GM12878 (cell line): ENCODE measurements around the gene CSNK1G2. TPM values are rescaled to one million over a fixed set of nuclear protein-coding genes. Genes with fewer than 3 reads are reported as not detected.

Experiments
- ATAC-seq: fragments of 200-7000 bp; cut with Tn5 transposase; 3 replicates; pipeline ENCODE4 v1.9.1; 2020; ENCODE audit warnings: mild to moderate bottlenecking, moderate library complexity
- BruUV-seq: library from RNA; stranded (reverse); fragments of 400-500 nt; replicated peaks from 2 replicates; lab custom pipeline; 2021; lab: Mats Ljungman, UMichigan
- CTCF ChIA-PET: fragments of 300-600 bp; sonication (Branson Sonifier 250); formaldehyde crosslinking; extraction: SDS; loops from one replicate; lab custom pipeline; 2021; ENCODE audit warnings: inconsistent platforms; lab: Yijun Ruan, JAX
- POLR2A ChIA-PET: fragments of 350-600 bp; formaldehyde crosslinking; extraction: SDS; loops from one replicate; lab custom pipeline; 2021; ENCODE audit warnings: inconsistent platforms; lab: Charles Lee
- RAD21 ChIA-PET: fragments of 300-600 bp; sonication (Branson Sonifier 250); formaldehyde crosslinking; loops from one replicate; lab custom pipeline; 2023; ENCODE audit warnings: antibody characterized with exemption; ENCODE audit not compliant: unreplicated experiment; lab: Charles Lee
- SMC1A ChIA-PET: fragments of 300-600 bp; sonication (Branson Sonifier 250); formaldehyde crosslinking; loops from one replicate; lab custom pipeline; 2023; ENCODE audit not compliant: unreplicated experiment, uncharacterized antibody; lab: Charles Lee
- DNase-seq: peaks from one replicate; pipeline ENCODE4 v3.0.0-alpha.2; 2011; ENCODE audit warnings: low read depth, low spot score
- FAIRE-seq: peaks from 3 replicates; lab custom pipeline; 2011; peaks lifted over from hg19 to GRCh38; lab: Jason Lieb, UNC
- H2AFZ ChIP-seq: 2 replicates; pipeline ENCODE4 v1.6.0; 2011; ENCODE audit warnings: low read depth, low read length, control low read depth; ENCODE audit not compliant: control insufficient read depth
- H3K27ac ChIP-seq: 2 replicates; pipeline ENCODE4 v1.5.1; 2011; ENCODE audit warnings: control low read depth; ENCODE audit not compliant: control insufficient read depth, insufficient read depth
- H3K27me3 ChIP-seq, 2 experiments: replicated peaks in 1 of 2; 2 replicates each; pipeline versions ENCODE4 v1.6.0 to v1.6.1; 2011; ENCODE audit warnings: low read length in 1 of 2; ENCODE audit not compliant: control insufficient read depth in 2 of 2, insufficient read depth in 2 of 2
- H3K36me3 ChIP-seq, 2 experiments: 2 replicates each; pipeline ENCODE4 v1.5.1; 2011; ENCODE audit warnings: low read length in 1 of 2; ENCODE audit not compliant: control insufficient read depth in 2 of 2, insufficient read depth in 2 of 2
- H3K4me1 ChIP-seq: 2 replicates; pipeline ENCODE4 v1.6.1; 2011; ENCODE audit warnings: mild to moderate bottlenecking, low read length, moderate library complexity, mixed read lengths; ENCODE audit not compliant: control insufficient read depth, insufficient read depth
- H3K4me2 ChIP-seq: 2 replicates; pipeline ENCODE4 v1.6.0; 2011; ENCODE audit warnings: control low read depth; ENCODE audit not compliant: control insufficient read depth, insufficient read depth
- H3K4me3 ChIP-seq: fragments of 200-600 bp; sonication (generic); 2 replicates; pipeline ENCODE4 v1.5.1; 2016
- H3K79me2 ChIP-seq: 2 replicates; pipeline ENCODE4 v1.6.0; 2011; ENCODE audit warnings: low read length; ENCODE audit not compliant: control insufficient read depth, insufficient read depth
- H3K9ac ChIP-seq: 2 replicates; pipeline ENCODE4 v1.8.0; 2011; ENCODE audit warnings: low read length, control low read depth, mixed read lengths; ENCODE audit not compliant: control insufficient read depth, insufficient read depth
- H3K9me3 ChIP-seq: replicated peaks from 3 replicates; pipeline ENCODE4 v1.5.1; 2011; ENCODE audit warnings: mild to moderate bottlenecking, low read length; ENCODE audit not compliant: control insufficient read depth, insufficient read depth
- H4K20me1 ChIP-seq: 2 replicates; pipeline ENCODE4 v1.6.0; 2011; ENCODE audit not compliant: control insufficient read depth, insufficient read depth
- BCL11A ChIP-seq: IDR thresholded peaks from 2 replicates; pipeline ENCODE4 v1.6.1; 2011; ENCODE audit warnings: low read depth, low read length
- HDGF ChIP-seq: fragments of 450-650 bp; IDR thresholded peaks from 2 replicates; pipeline ENCODE4 v1.6.1; 2016; ENCODE audit warnings: antibody characterized with exemption
- IRF4 ChIP-seq: IDR thresholded peaks from 2 replicates; pipeline ENCODE4 v1.6.1; 2011; ENCODE audit warnings: low read depth, low read length
- MEF2A ChIP-seq: IDR thresholded peaks from 2 replicates; pipeline ENCODE4 v1.6.1; 2011; ENCODE audit warnings: low read depth, mild to moderate bottlenecking, low read length, moderate library complexity; ENCODE audit not compliant: insufficient read depth
- MTA3 ChIP-seq: IDR thresholded peaks from 2 replicates; pipeline ENCODE4 v1.6.1; 2012; ENCODE audit warnings: low read length, inconsistent platforms, borderline replicate concordance
- NBN ChIP-seq: fragments of 450-650 bp; IDR thresholded peaks from 2 replicates; pipeline ENCODE4 v1.6.1; 2016
- PAX8 ChIP-seq: fragments of 450-650 bp; IDR thresholded peaks from 2 replicates; pipeline ENCODE4 v1.6.1; 2017; ENCODE audit warnings: mild to moderate bottlenecking, moderate library complexity
- POLR2A ChIP-seq: IDR thresholded peaks from 2 replicates; pipeline ENCODE4 v1.6.1; 2011; ENCODE audit warnings: low read depth, mild to moderate bottlenecking, low read length
- SREBF1 ChIP-seq: IDR thresholded peaks from 2 replicates; pipeline ENCODE4 v1.6.1; 2012; ENCODE audit warnings: mild to moderate bottlenecking, low read length
- ZNF384 ChIP-seq: IDR thresholded peaks from 2 replicates; pipeline ENCODE4 v1.6.1; 2012; ENCODE audit warnings: low read depth, mild to moderate bottlenecking, low read length, improper control_type of control experiment, borderline replicate concordance
- WGBS: methylation state at CpG from one replicate; pipeline ENCODE4 v1.1.6; 2016; ENCODE audit warnings: low lambda C conversion rate; ENCODE audit not compliant: insufficient replicate concordance, insufficient coverage; ENCODE audit errors: missing lambda C conversion rate; 5-methylcytosine and 5-hydroxymethylcytosine counted together
- in situ Hi-C: fragments of 300-500 bp; cut with MboI; formaldehyde crosslinking; loops from 9 replicates; pipeline ENCODE4 v1.14.3; 2018; ENCODE audit warnings: mixed read lengths
- intact Hi-C: fragments of 100-400 bp; cut with micrococcal nuclease; formaldehyde crosslinking; loops from one replicate; pipeline ENCODE4 v1.14.2; 2022; ENCODE audit not compliant: unreplicated experiment
- polyA plus RNA-seq, 11 experiments: library from polyadenylated mRNA; depleted of rRNA in 4 of 11; unstranded in 6 of 11; stranded (reverse) in 5 of 11; fragments of >200 nt; fragmentation: Nextera tagmentation in 4 of 11; fragmentation: Illumina TruSeq in 1 of 11; extraction: Ambion mirVana in 4 of 11; extraction: Trizol in 1 of 11; gene quantifications; 1 replicate in 1 of 11; 2 replicates in 10 of 11; pipeline versions ENCODE4 v1.2.1 to v1.2.3, GENCODE V29; 2011 to 2016; ENCODE audit warnings: inconsistent platforms in 2 of 11, missing spikeins in 2 of 11, low read depth in 1 of 11
- total RNA-seq, 4 experiments: library from RNA; depleted of rRNA in 3 of 4; stranded (reverse); fragments of >200 nt in 3 of 4; fragmentation: Illumina TruSeq in 1 of 4; extraction: Trizol in 1 of 4; gene quantifications; 2 replicates each; pipeline versions ENCODE4 v1.2.1 to v1.2.3, GENCODE V29; 2013 to 2021
- TF ChIP-seq, protein P1 (sequence below): fragments of 450-650 bp; IDR thresholded peaks from 2 replicates; pipeline ENCODE4 v1.6.1; 2018; ENCODE audit warnings: mild to moderate bottlenecking, low read depth, moderate library complexity; ENCODE audit not compliant: partially characterized antibody
- TF ChIP-seq, protein P2 (sequence below), 3 experiments: IDR thresholded peaks in 2 of 3; conservative IDR thresholded peaks in 1 of 3; 2 replicates each; pipeline ENCODE4 v1.5.1; 2011; ENCODE audit warnings: low read depth in 3 of 3, low read length in 3 of 3, mild to moderate bottlenecking in 3 of 3, control low read depth in 2 of 3, moderate library complexity in 2 of 3, inconsistent platforms in 1 of 3, mixed read lengths in 1 of 3; ENCODE audit not compliant: control insufficient read depth in 2 of 3, insufficient read depth in 1 of 3; ENCODE audit errors: extremely low read depth in 1 of 3
- TF ChIP-seq, protein P3 (sequence below): fragments of 450-650 bp; IDR thresholded peaks from 2 replicates; pipeline ENCODE4 v1.6.1; 2017; ENCODE audit warnings: mild to moderate bottlenecking
- TF ChIP-seq, protein P4 (sequence below): fragments of 150-350 bp; IDR thresholded peaks from 2 replicates; pipeline ENCODE4 v1.6.1; 2014; ENCODE audit warnings: mild to moderate bottlenecking, low read depth, low read length

The CSNK1G2 gene
- total and polyA plus RNA-seq, 10 of the 15 experiments (the other 5 are each of a cell fraction or from before 2014, with no cell fraction given) = 0.64 to 109 (median 25.0) TPM

DNA sequence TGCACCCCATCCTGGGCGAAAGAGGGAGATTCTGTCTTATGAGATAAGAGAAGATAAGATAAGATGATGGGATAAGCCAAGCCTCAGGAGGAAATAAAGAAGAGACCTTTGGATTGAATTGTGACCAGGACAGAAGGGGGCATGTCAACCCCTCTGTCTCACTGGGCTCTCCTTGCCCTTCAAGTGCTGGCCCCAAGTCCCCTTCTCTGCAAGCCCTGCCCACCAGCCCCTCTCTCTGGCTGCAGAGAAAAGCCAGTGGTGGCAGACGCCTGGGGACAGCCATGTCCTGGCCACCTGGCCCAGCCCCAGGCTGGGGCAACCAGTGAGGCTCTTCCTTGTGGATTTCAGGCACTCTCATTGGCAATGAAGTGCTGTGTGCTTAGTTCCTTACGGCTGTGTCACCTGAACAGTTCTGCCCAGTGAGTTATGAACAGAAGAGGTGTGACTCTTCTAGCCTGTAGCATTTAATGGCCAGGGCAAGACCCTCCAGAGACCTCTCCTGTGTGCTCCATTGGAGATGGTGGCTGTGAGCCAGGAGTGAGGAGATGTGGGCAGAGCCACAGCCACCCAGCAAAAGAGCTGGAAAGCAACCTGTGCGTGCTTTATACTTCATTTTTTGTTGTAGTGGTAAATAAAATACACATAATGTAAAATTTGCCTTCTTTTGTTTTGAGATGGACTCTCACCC is 80.6 kb downstream of the CSNK1G2 start:
- no TSS peak for BruUV-seq
- Histone ChIP-seq H3K4me3 (no peak overlapping the region), H2AFZ (no peak overlapping the region), H3K4me2 (no peak overlapping the region), H3K9me3 (no peaks in the 10 kb centered on the region; the same call in 2 of the 3 replicates), H3K36me3 (no peaks in the 10 kb centered on the region), H3K9ac (no peak overlapping the region), H3K79me2 (no peaks in the 10 kb centered on the region), H4K20me1 (no peaks in the 10 kb centered on the region), H3K27ac (no peak overlapping the region), H3K4me1 (peaks cover 4% of the 10 kb centered on the region), H3K27me3 (no peaks in the 10 kb centered on the region)
- DNase-seq (no peak), FAIRE-seq (no peak), ATAC-seq (no peak)
- ChIA-PET RAD21 (interaction anchor here (0.6 to 0.7 kb wide), 2 partner anchors 20 to 46 kb away, joined by 3 read pairs; no protein-coding TSS in a partner anchor), POLR2A (no interaction called here), SMC1A (no interaction called here), CTCF (interaction anchor here (0.6 kb wide), 1 partner anchor 386 kb away, joined by 3 read pairs; no protein-coding TSS in a partner anchor)
- in situ Hi-C loops = no loop called here
- intact Hi-C loops = no loop called here
- WGBS = 72% methylated on average over 4 of the region's 4 CpGs
- TF ChIP-seq PAX8 (no peak), IRF4 (no peak), HDGF (no peak), MTA3 (no peak), NBN (no peak), SREBF1 (no peak), ZNF384 (no peak), MEF2A (no peak), POLR2A (no peak), BCL11A (no peak)
- TF ChIP-seq, protein P1, sequence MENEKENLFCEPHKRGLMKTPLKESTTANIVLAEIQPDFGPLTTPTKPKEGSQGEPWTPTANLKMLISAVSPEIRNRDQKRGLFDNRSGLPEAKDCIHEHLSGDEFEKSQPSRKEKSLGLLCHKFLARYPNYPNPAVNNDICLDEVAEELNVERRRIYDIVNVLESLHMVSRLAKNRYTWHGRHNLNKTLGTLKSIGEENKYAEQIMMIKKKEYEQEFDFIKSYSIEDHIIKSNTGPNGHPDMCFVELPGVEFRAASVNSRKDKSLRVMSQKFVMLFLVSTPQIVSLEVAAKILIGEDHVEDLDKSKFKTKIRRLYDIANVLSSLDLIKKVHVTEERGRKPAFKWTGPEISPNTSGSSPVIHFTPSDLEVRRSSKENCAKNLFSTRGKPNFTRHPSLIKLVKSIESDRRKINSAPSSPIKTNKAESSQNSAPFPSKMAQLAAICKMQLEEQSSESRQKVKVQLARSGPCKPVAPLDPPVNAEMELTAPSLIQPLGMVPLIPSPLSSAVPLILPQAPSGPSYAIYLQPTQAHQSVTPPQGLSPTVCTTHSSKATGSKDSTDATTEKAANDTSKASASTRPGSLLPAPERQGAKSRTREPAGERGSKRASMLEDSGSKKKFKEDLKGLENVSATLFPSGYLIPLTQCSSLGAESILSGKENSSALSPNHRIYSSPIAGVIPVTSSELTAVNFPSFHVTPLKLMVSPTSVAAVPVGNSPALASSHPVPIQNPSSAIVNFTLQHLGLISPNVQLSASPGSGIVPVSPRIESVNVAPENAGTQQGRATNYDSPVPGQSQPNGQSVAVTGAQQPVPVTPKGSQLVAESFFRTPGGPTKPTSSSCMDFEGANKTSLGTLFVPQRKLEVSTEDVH = no peak
- TF ChIP-seq, protein P2, sequence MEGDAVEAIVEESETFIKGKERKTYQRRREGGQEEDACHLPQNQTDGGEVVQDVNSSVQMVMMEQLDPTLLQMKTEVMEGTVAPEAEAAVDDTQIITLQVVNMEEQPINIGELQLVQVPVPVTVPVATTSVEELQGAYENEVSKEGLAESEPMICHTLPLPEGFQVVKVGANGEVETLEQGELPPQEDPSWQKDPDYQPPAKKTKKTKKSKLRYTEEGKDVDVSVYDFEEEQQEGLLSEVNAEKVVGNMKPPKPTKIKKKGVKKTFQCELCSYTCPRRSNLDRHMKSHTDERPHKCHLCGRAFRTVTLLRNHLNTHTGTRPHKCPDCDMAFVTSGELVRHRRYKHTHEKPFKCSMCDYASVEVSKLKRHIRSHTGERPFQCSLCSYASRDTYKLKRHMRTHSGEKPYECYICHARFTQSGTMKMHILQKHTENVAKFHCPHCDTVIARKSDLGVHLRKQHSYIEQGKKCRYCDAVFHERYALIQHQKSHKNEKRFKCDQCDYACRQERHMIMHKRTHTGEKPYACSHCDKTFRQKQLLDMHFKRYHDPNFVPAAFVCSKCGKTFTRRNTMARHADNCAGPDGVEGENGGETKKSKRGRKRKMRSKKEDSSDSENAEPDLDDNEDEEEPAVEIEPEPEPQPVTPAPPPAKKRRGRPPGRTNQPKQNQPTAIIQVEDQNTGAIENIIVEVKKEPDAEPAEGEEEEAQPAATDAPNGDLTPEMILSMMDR (IDR thresholded peaks at IDR 0.05 in 2 of 3, conservative IDR thresholded peaks at IDR 0.05 in 1 of 3; ENCODE audit: control insufficient read depth in 2 of 3, extremely low read depth in 1 of 3, insufficient read depth in 1 of 3, low read depth in 3 of 3, low read length in 3 of 3) = no peak
- TF ChIP-seq, protein P3, sequence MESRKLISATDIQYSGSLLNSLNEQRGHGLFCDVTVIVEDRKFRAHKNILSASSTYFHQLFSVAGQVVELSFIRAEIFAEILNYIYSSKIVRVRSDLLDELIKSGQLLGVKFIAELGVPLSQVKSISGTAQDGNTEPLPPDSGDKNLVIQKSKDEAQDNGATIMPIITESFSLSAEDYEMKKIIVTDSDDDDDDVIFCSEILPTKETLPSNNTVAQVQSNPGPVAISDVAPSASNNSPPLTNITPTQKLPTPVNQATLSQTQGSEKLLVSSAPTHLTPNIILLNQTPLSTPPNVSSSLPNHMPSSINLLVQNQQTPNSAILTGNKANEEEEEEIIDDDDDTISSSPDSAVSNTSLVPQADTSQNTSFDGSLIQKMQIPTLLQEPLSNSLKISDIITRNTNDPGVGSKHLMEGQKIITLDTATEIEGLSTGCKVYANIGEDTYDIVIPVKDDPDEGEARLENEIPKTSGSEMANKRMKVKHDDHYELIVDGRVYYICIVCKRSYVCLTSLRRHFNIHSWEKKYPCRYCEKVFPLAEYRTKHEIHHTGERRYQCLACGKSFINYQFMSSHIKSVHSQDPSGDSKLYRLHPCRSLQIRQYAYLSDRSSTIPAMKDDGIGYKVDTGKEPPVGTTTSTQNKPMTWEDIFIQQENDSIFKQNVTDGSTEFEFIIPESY = no peak
- TF ChIP-seq, protein P4, sequence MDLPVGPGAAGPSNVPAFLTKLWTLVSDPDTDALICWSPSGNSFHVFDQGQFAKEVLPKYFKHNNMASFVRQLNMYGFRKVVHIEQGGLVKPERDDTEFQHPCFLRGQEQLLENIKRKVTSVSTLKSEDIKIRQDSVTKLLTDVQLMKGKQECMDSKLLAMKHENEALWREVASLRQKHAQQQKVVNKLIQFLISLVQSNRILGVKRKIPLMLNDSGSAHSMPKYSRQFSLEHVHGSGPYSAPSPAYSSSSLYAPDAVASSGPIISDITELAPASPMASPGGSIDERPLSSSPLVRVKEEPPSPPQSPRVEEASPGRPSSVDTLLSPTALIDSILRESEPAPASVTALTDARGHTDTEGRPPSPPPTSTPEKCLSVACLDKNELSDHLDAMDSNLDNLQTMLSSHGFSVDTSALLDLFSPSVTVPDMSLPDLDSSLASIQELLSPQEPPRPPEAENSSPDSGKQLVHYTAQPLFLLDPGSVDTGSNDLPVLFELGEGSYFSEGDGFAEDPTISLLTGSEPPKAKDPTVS = no peak
